Right atrium auricular region (tissue), 2 donors: ENCODE results near the gene SLC25A5. TPM values are rescaled to one million over a fixed set of nuclear protein-coding genes. Genes with fewer than 3 reads are reported as not detected.

Experiments used
- DNase-seq: peaks from one replicate; pipeline ENCODE4 v3.0.0-alpha.2; 2019; ENCODE audit warnings: low spot score
- H3K27ac ChIP-seq, 2 donors: fragments of 200-600 bp; sonication (generic); 1 replicate in 1 of 2; 2 replicates in 1 of 2; pipeline ENCODE4 v1.5.1; 2016 to 2019
- H3K27me3 ChIP-seq, 2 donors: fragments of 200-600 bp; sonication (generic); one replicate each; pipeline versions ENCODE4 v1.5.1 to v1.6.0; 2017 to 2019
- H3K36me3 ChIP-seq: fragments of 200-600 bp; sonication (generic); one replicate; pipeline ENCODE4 v1.5.1; 2016
- H3K4me1 ChIP-seq, 2 donors: fragments of 200-600 bp; sonication (generic); one replicate each; pipeline versions ENCODE4 v1.5.1 to v1.6.0; 2017 to 2019
- H3K4me3 ChIP-seq, 2 donors: fragments of 200-600 bp; sonication (generic); 1 replicate in 1 of 2; 2 replicates in 1 of 2; pipeline ENCODE4 v1.5.1; 2017 to 2019; ENCODE audit warnings: mild to moderate bottlenecking in 1 of 2, moderate library complexity in 1 of 2
- H3K9me3 ChIP-seq, 2 donors: fragments of 200-600 bp; sonication (generic); one replicate each; pipeline ENCODE4 v1.5.1; 2019
- CTCF ChIP-seq, 2 donors: fragments of 200-600 bp; sonication (generic); IDR thresholded peaks; one replicate each; pipeline ENCODE4 v1.5.1; 2019; ENCODE audit warnings: antibody characterized with exemption in 2 of 2
- total RNA-seq, 2 donors: library from RNA; depleted of rRNA; stranded (reverse); fragments of >200 nt; gene quantifications; one replicate each; pipeline ENCODE4 v1.1.0, GENCODE V29; 2016

SLC25A5 gene
- total RNA-seq, 2 donors from 2014 or later = 134 to 174 TPM

DNA sequence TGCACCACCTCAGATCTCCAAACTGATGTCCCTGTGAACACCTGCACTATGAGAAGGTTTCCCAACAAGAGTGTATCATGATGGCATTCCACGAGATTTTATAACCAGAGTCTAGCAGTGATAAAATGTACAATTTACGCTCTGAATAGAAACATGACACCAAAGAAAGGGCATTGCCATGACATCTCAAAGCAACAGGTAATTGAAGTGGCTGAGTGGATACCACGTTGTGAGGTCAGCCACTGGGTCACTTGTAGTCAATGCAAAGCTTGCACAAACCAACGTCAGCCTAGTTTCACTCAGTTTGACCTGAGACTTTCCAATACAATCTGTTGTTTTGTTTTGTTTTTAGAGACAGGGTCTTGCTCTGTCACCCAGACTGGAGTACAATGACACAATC, 15.0 kb upstream of the SLC25A5 start:
- H3K4me1 ChIP-seq = no peaks in the 10 kb centered on the region
- H3K27me3 ChIP-seq = no peaks in the 10 kb centered on the region
- no peak overlapping the region for H3K27ac ChIP-seq
- no peak for TF ChIP-seq CTCF (IDR thresholded peaks at IDR 0.05)
- DNase-seq = no peak
- H3K9me3 ChIP-seq = no peaks in the 10 kb centered on the region
- no peaks in the 10 kb centered on the region for H3K36me3 ChIP-seq
- H3K4me3 ChIP-seq = no peak overlapping the region

DNA sequence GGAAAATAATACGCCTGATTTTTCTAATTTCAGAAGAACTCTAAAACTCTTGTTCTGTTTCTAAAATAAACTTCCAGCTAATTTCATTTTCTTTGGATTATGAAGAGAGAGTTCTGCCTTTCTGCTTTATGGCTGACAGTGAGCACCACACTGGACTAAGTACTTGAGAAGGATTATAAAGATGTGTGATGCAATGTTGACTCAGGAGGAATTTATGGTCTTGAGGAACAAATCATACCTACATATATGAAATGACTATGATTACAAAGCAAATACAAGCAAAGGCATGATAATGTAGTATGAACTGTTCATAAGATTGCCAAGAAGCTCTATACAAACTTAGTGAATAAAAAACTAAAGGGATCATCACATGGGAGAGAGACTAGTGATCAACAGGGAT, 13.0 kb upstream of the SLC25A5 start:
- H3K9me3 ChIP-seq = no peaks in the 10 kb centered on the region
- H3K36me3 ChIP-seq = no peaks in the 10 kb centered on the region
- no peak overlapping the region for H3K4me3 ChIP-seq
- no peaks in the 10 kb centered on the region for H3K4me1 ChIP-seq
- DNase-seq = no peak
- TF ChIP-seq CTCF (IDR thresholded peaks at IDR 0.05) = no peak
- H3K27me3 ChIP-seq = no peaks in the 10 kb centered on the region
- H3K27ac ChIP-seq = no peak overlapping the region

- Histone ChIP-seq H3K36me3 (no peaks in the 10 kb centered on the region), H3K4me1 (no peaks in the 10 kb centered on the region), H3K27me3 (no peaks in the 10 kb centered on the region), H3K4me3 (no peak overlapping the region), H3K9me3 (no peaks in the 10 kb centered on the region), H3K27ac (no peak overlapping the region)
- DNase-seq = no peak
- no peak for TF ChIP-seq CTCF (IDR thresholded peaks at IDR 0.05)
These were observed 9.1 kb upstream of the SLC25A5 start for GRCh38 chrX:119459181-119459580.

GRCh38 chrX:119465555-119465954, 2.7 kb upstream of the SLC25A5 start:
- TF ChIP-seq CTCF (IDR thresholded peaks at IDR 0.05) = no peak
- no peaks in the 10 kb centered on the region for H3K9me3 ChIP-seq
- H3K27ac ChIP-seq = no peak overlapping the region
- no peak for DNase-seq
- no peak overlapping the region for H3K4me3 ChIP-seq
- H3K4me1 ChIP-seq = peaks cover 0 to 4% of the 10 kb centered on the region in 2 donors
- H3K27me3 ChIP-seq = no peaks in the 10 kb centered on the region
- H3K36me3 ChIP-seq = peaks cover 9% of the 10 kb centered on the region

- H3K36me3 ChIP-seq = peaks cover 22% of the 10 kb centered on the region
- no peak overlapping the region for H3K27ac ChIP-seq
- no peaks in the 10 kb centered on the region for H3K27me3 ChIP-seq
- DNase-seq = no peak
- peaks cover 0 to 4% of the 10 kb centered on the region in 2 donors for H3K4me1 ChIP-seq
- H3K4me3 ChIP-seq = no peak overlapping the region
- TF ChIP-seq CTCF (IDR thresholded peaks at IDR 0.05) = no peak
- H3K9me3 ChIP-seq = no peaks in the 10 kb centered on the region
These were observed 1.3 kb upstream of the SLC25A5 start for GRCh38 chrX:119466970-119467369.

- Histone ChIP-seq H3K9me3 (no peaks in the 10 kb centered on the region), H3K27me3 (no peaks in the 10 kb centered on the region), H3K4me1 (peaks cover 0 to 4% of the 10 kb centered on the region in 2 donors), H3K4me3 (no peak overlapping the region), H3K36me3 (peaks cover 22% of the 10 kb centered on the region), H3K27ac (peak overlapping the region; percentile 95 to 96)
- TF ChIP-seq CTCF (IDR thresholded peaks at IDR 0.05) = no peak
- no peak for DNase-seq
These were observed 811 bp upstream of the SLC25A5 start for GRCh38 chrX:119467433-119467832.
